ENCODE results near the gene MYO7A. TPM values are rescaled to one million over a fixed set of nuclear protein-coding genes. Genes with fewer than 3 reads are reported as not detected.

The MYO7A gene
- total RNA-seq, 1 donor from 2014 or later = 3.2 TPM

DNA sequence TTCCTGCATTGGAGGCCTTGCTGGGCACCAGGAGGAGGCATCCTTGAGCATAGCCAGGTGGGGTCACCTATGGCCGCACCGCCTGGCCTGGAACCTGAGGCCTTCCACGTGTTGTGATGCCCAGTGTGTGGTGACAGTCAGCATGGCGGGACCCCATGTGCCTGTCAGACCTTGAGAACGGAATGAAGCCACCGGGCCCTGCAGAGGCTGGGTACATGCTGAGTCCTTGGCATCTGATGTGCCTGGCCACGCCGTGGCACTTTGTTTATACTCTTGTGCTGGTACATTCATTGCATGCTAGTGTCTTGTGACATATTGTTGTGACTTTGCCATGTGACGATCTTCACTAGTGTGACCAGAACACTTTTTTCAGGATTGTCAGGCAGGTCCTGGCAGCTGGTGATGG is 8.5 kb upstream of the MYO7A start:
- no peaks in the 10 kb centered on the region for H3K9me3 ChIP-seq (replicated peaks)
- no peaks in the 10 kb centered on the region for H3K27me3 ChIP-seq (ENCODE audit: low read depth)
- no peak overlapping the region for H3K4me3 ChIP-seq
- intact Hi-C loops (cut with micrococcal nuclease) = no loop called here
- no peaks in the 10 kb centered on the region for H3K36me3 ChIP-seq
- DNase-seq = peak; percentile 46
- TF ChIP-seq, protein P1, sequence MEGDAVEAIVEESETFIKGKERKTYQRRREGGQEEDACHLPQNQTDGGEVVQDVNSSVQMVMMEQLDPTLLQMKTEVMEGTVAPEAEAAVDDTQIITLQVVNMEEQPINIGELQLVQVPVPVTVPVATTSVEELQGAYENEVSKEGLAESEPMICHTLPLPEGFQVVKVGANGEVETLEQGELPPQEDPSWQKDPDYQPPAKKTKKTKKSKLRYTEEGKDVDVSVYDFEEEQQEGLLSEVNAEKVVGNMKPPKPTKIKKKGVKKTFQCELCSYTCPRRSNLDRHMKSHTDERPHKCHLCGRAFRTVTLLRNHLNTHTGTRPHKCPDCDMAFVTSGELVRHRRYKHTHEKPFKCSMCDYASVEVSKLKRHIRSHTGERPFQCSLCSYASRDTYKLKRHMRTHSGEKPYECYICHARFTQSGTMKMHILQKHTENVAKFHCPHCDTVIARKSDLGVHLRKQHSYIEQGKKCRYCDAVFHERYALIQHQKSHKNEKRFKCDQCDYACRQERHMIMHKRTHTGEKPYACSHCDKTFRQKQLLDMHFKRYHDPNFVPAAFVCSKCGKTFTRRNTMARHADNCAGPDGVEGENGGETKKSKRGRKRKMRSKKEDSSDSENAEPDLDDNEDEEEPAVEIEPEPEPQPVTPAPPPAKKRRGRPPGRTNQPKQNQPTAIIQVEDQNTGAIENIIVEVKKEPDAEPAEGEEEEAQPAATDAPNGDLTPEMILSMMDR (IDR thresholded peaks at IDR 0.05; ENCODE audit: borderline replicate concordance) = no peak
- no peaks in the 10 kb centered on the region for H3K4me1 ChIP-seq
- H3K27ac ChIP-seq (replicated peaks) = peak overlapping the region; percentile 16

- H3K9me3 ChIP-seq (replicated peaks) = no peaks in the 10 kb centered on the region
- intact Hi-C loops (cut with micrococcal nuclease) = no loop called here
- TF ChIP-seq, protein P1 (IDR thresholded peaks at IDR 0.05; ENCODE audit: borderline replicate concordance) = no peak
- DNase-seq = no peak
- H3K36me3 ChIP-seq = no peaks in the 10 kb centered on the region
- H3K27me3 ChIP-seq (ENCODE audit: low read depth) = no peaks in the 10 kb centered on the region
- H3K4me1 ChIP-seq = no peaks in the 10 kb centered on the region
- H3K4me3 ChIP-seq = no peak overlapping the region
- H3K27ac ChIP-seq (replicated peaks) = no peak overlapping the region
Observed at GRCh38 chr11:77120571-77120970, 7.5 kb upstream of the MYO7A start.

DNA sequence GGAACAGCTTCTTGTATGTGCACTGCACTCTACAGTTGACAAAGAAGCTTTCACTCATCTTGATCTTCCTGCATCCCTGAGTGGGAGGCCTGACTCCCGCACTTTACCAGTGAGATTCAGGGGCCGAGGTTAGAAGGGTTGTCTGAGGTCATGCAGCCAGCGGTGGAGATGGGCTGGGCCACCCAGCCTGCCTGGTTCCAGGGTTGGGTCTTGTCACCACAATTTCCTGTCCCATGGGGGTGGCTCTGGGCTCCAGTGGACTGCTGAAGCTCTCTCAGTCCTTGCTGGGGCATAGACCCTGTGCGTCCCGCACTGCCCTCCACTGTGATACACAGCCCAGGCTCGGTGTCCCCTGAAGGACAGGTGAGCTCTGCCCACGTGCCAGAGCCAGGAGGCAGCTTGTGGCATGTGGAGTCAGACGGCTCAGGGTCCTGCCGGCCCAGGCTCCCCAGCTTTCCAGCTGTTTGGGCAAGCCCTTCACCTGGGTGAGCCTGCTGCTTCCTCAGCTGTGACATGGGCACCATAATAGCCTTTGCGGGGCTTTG is 6.9 kb upstream of the MYO7A start:
- Histone ChIP-seq H3K4me1 (no peaks in the 10 kb centered on the region), H3K4me3 (no peak overlapping the region), H3K36me3 (no peaks in the 10 kb centered on the region), H3K27me3 (ENCODE audit: low read depth) (peaks cover 5% of the 10 kb centered on the region), H3K9me3 (replicated peaks) (no peaks in the 10 kb centered on the region), H3K27ac (replicated peaks) (no peak overlapping the region)
- TF ChIP-seq, protein P1 (IDR thresholded peaks at IDR 0.05; ENCODE audit: borderline replicate concordance) = no peak
- intact Hi-C loops (cut with micrococcal nuclease) = no loop called here
- no peak for DNase-seq

GRCh38 chr11:77121876-77122575 is 6.0 kb upstream of the MYO7A start:
- TF ChIP-seq, protein P1 (IDR thresholded peaks at IDR 0.05; ENCODE audit: borderline replicate concordance) = no peak
- Histone ChIP-seq H3K4me3 (no peak overlapping the region), H3K4me1 (peaks cover 4% of the 10 kb centered on the region), H3K27ac (replicated peaks) (no peak overlapping the region), H3K36me3 (no peaks in the 10 kb centered on the region), H3K9me3 (replicated peaks) (no peaks in the 10 kb centered on the region), H3K27me3 (ENCODE audit: low read depth) (peaks cover 13% of the 10 kb centered on the region)
- DNase-seq = no peak
- intact Hi-C loops (cut with micrococcal nuclease) = no loop called here

- DNase-seq = no peak
- Histone ChIP-seq H3K9me3 (replicated peaks) (no peaks in the 10 kb centered on the region), H3K4me1 (peaks cover 11% of the 10 kb centered on the region), H3K4me3 (no peak overlapping the region), H3K27ac (replicated peaks) (no peak overlapping the region), H3K36me3 (no peaks in the 10 kb centered on the region), H3K27me3 (ENCODE audit: low read depth) (peaks cover 13% of the 10 kb centered on the region)
- TF ChIP-seq, protein P1 (IDR thresholded peaks at IDR 0.05; ENCODE audit: borderline replicate concordance) = no peak
- intact Hi-C loops (cut with micrococcal nuclease) = no loop called here
Observed at GRCh38 chr11:77122576-77123212, 5.4 kb upstream of the MYO7A start.

Data from left ventricle myocardium inferior (tissue), 1 donor.